CD1c-positive myeloid dendritic cell (primary cell): ENCODE measurements around the gene COA1.

Experiments
- DNase-seq: peaks from one replicate; pipeline ENCODE4 v3.0.0-alpha.2; 2016; ENCODE audit errors: extremely low spot score

Gene COA1

DNA sequence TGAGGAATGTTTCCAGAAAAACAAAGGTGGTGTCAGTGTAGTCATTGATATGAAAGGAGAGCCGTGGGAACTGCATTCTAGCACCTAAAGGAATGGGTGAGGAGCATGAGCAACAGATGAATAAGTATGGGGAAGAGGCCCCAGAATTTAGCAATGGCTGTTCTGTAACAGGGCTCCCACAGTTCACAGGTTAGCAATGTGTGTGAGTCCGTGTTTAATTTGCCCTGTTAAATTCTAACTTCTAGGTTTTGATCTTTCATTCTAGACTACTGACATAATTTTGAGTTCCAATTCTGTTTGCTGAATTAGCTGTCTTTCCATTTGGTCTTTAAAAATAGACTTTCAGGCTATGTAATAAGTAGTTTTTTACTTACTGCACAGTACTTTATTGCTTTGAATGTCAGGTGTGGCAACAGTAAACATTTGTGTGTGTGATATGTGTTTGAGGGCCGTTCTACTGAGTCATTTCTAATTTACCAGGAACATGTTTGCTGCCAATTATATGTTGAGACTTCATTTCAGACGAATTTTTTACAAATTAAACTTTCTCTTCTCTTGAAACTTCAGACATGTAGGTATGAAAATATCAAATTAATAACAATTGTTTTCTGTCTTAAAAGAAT lies 137.7 kb downstream of the COA1 start:
- no peak for DNase-seq

DNA sequence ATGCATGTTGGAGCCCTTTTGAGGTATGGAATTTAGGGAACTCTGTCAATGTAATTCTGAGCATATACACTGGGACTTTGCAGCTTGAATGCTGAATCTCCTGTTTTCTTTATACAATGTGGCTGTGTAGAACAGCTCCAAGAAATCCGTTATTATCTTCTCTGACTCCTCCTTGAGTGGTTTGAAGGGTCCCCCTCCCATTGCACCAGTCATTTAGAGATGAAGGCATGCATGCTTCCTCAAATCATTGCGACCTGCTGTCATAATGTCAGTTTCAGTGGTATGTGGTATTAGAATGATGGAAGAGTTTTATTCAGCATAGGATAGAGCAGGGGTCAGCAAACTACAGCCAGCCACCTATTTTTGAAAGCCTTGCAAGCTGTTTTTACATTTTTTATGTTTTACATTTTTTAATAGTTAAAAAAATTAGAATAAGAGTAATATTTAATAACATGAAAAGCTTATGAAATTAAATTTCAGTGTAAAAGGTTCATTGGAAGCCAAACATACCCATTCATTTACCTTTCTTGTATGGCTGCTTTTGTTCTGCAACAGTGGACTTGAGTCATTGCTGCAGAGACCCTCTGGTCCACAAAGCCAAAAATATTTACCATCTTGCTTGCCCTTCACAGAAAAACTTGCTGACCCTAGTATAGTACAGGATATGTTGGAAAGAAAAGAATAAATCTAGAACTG lies 138.3 kb downstream of the COA1 start:
- peak; percentile 58 for DNase-seq

DNA sequence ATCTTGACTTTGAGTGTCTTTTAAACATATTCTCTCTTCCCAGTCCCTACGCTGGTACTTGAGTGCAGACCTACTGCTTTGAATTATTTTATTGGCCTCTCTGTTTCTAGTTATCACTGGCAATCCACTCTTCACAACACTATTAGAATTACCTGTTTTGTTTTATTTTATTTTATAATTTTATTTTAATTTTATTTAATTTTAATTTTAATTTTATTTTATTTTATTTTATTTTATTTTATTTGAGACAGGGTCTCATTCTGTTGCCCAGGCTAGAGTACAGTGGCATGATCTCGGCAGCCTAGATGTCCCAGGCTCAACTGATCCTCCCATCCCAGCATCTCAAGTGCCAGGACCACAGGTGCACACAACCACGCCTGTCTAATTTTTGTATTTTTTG lies 139.6 kb downstream of the COA1 start:
- DNase-seq = no peak
